Measurements from ENCODE around the gene VWA5B2.

The VWA5B2 gene

DNA sequence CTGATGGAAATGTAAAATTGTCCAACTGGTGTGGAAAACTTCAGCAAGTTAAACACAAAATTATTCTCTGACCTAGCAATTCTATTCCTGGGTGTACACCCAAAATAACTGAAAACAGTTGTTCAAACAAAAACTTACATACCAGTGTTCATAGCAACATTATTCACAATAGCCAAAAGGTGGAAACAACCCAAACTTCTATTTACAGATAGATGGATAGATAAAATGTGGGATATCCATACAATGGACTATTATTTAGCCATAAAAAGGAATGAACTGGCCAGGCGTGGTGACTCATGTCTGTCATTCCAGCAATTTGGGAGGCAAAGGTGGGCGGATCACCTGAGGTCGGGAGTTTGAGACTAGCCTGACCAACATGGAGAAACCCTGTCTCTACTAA is 6.9 kb upstream of the VWA5B2 start:
- no peak for TF ChIP-seq CTCF (IDR thresholded peaks at IDR 0.05; ENCODE audit: low read length, missing control alignments)
- H3K4me3 ChIP-seq (replicated peaks; ENCODE audit: low read depth, low read length): no peak overlapping the region
- no peak for DNase-seq (ENCODE audit: low read depth)

GRCh38 chr3:184223946-184224345 is 5.4 kb upstream of the VWA5B2 start:
- no peak for TF ChIP-seq CTCF (IDR thresholded peaks at IDR 0.05; ENCODE audit: low read length, missing control alignments)
- H3K4me3 ChIP-seq (replicated peaks; ENCODE audit: low read depth, low read length): no peak overlapping the region
- DNase-seq (ENCODE audit: low read depth): no peak

GRCh38 chr3:184227481-184227935 is 1.9 kb upstream of the VWA5B2 start:
- H3K4me3 ChIP-seq (replicated peaks; ENCODE audit: low read depth, low read length): no peak overlapping the region
- DNase-seq (ENCODE audit: low read depth): peak; percentile 32
- peak; percentile 84 for TF ChIP-seq CTCF (IDR thresholded peaks at IDR 0.05; ENCODE audit: low read length, missing control alignments)

DNA sequence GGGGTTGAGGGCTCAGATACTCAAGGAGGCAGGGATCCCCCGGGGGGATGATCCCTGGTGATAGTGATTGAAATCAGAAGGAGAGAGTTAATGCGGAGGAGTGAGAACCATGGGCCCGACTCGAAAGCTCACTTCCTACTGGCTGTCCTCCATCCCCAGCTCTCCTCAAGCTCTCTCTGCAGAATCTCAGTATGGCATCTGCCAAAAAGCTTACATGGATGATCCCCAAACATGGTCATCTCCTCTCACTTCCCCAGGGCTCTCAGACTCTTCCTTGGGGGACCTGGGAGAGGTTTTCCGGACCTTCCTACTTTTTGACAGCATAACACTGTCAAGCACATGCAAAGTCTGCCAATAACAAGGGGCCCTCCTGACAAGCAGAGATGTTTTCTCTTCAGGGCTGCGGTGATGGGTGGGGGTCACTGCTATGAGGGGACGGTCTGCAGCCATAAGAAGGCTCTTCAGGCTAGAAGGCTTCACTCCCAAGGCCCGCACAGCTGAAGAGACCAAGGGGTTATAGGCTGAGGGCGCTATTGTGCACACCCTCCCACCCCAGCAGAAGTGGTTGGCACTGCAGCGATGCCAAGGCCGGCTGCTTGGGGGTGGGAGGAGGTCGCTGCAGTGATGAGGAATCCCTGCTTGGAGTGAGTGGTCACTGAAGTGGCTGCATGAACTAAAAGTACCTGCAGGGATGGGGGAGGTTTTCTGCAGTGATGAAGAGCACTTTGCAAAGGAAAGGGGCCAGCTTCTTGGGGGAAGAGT is 828 bp upstream of the VWA5B2 start:
- no peak for DNase-seq (ENCODE audit: low read depth)
- H3K4me3 ChIP-seq (replicated peaks; ENCODE audit: low read depth, low read length): no peak overlapping the region
- TF ChIP-seq CTCF (IDR thresholded peaks at IDR 0.05; ENCODE audit: low read length, missing control alignments): no peak

GRCh38 chr3:184230081-184230602 is 757 bp downstream of the VWA5B2 start:
- no peak overlapping the region for H3K4me3 ChIP-seq (replicated peaks; ENCODE audit: low read depth, low read length)
- no peak for DNase-seq (ENCODE audit: low read depth)
- TF ChIP-seq CTCF (IDR thresholded peaks at IDR 0.05; ENCODE audit: low read length, missing control alignments): no peak

DNA sequence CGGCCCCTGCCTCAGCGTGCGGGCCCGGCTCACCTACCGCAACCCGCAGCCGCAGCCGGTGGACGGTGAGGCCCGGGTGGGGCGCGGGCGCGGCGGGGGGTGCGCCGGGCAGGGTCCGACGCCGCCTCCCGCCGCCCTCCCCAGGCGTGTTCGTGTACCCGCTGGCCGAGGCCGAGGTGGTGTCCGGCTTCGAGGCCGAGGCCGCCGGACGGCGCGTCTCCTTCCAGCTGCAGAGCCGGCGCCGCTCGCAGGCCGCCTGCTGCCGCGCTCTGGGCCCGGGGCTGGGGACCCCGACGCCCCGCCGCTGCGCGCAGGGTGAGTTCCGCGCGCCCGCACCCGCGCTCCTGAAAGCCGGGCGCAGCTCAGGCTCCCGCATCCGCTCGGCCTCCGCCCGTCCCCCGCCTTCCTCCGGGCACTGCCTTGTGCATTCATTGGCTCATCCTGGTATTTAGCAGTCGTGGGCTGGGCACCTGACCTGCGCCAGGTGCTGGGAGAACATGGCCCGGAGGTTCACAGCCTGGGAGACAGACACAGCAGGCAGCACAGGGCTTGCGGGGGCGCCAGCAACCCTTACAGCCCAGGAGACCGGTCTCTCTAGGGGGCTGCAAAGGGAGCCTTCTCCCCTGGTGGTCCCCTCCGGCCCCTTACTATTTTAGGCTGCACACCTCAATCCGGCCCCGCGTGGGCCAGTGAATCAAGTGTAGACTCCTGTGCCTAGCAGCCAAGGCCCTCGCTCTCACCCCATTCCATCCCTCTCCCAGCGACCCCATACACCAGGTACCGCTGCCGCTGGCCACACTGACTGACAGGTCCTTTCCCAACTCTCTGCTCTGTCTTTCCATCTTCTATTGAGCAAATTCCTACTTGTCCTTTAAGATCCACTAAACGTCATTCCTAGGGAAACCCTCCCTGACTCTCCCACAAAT is 1.5 kb downstream of the VWA5B2 start:
- H3K4me3 ChIP-seq (replicated peaks; ENCODE audit: low read depth, low read length): no peak overlapping the region

More for the DNA sequence above, 1.5 kb downstream of the VWA5B2 start:
- TF ChIP-seq CTCF (IDR thresholded peaks at IDR 0.05; ENCODE audit: low read length, missing control alignments): no peak
- no peak for DNase-seq (ENCODE audit: low read depth)

Measured in fibroblast of pulmonary artery (primary cell).